Keratinocyte (primary cell): ENCODE data around the gene ADAMTS6. TPM values are rescaled to one million over a fixed set of nuclear protein-coding genes. Genes with fewer than 3 reads are reported as not detected.

Experiments
- DNase-seq: peaks from one replicate; pipeline ENCODE4 v3.0.0-alpha.2; 2011; ENCODE audit warnings: low read depth, missing footprints, low spot score
- FAIRE-seq: peaks from 2 replicates; lab custom pipeline; 2011; peaks lifted over from hg19 to GRCh38; lab: Jason Lieb, UNC
- H2AFZ ChIP-seq: 2 replicates; pipeline ENCODE4 v1.6.0; 2012; ENCODE audit warnings: low read length, control low read depth, inconsistent platforms; ENCODE audit not compliant: control insufficient read depth
- H3K27ac ChIP-seq: 2 replicates; pipeline ENCODE4 v1.5.1; 2011; ENCODE audit warnings: low read length; ENCODE audit not compliant: control insufficient read depth, insufficient read depth
- H3K27me3 ChIP-seq: 3 replicates; pipeline ENCODE4 v1.6.0; 2011; ENCODE audit warnings: low read length; ENCODE audit not compliant: control insufficient read depth, insufficient read depth; ENCODE audit errors: extremely low read depth
- H3K36me3 ChIP-seq, 2 experiments: 2 replicates in 1 of 2; 3 replicates in 1 of 2; pipeline ENCODE4 v1.5.1; 2011; ENCODE audit warnings: low read length in 2 of 2, mild to moderate bottlenecking in 1 of 2; ENCODE audit not compliant: control insufficient read depth in 2 of 2, insufficient read depth in 2 of 2; ENCODE audit errors: extremely low read depth in 1 of 2
- H3K4me1 ChIP-seq: 3 replicates; pipeline ENCODE4 v1.5.1; 2011; ENCODE audit warnings: low read length; ENCODE audit not compliant: control insufficient read depth, insufficient read depth; ENCODE audit errors: extremely low read depth
- H3K4me2 ChIP-seq: 3 replicates; pipeline ENCODE4 v1.6.0; 2011; ENCODE audit warnings: low read depth, low read length; ENCODE audit not compliant: control insufficient read depth, insufficient read depth; ENCODE audit errors: extremely low read depth
- H3K4me3 ChIP-seq, 3 experiments: fragments of 200-600 bp in 1 of 3; sonication (generic) in 1 of 3; 2 replicates in 2 of 3; 3 replicates in 1 of 3; pipeline ENCODE4 v1.5.1; 2011 to 2016; ENCODE audit warnings: low read length in 3 of 3, mild to moderate bottlenecking in 3 of 3, control low read depth in 2 of 3, inconsistent platforms in 1 of 3, low read depth in 1 of 3, mixed read lengths in 1 of 3, mixed run types in 1 of 3, moderate library complexity in 1 of 3; ENCODE audit not compliant: control insufficient read depth in 2 of 3, insufficient read depth in 2 of 3; ENCODE audit errors: extremely low read depth in 1 of 3
- H3K79me2 ChIP-seq: 2 replicates; pipeline ENCODE4 v1.6.0; 2012; ENCODE audit warnings: low read length; ENCODE audit not compliant: control insufficient read depth, insufficient read depth
- H3K9ac ChIP-seq: 3 replicates; pipeline ENCODE4 v1.6.0; 2011; ENCODE audit warnings: low read length; ENCODE audit not compliant: control insufficient read depth, insufficient read depth; ENCODE audit errors: extremely low read depth
- H3K9me1 ChIP-seq: 3 replicates; pipeline ENCODE4 v1.6.0; 2011; ENCODE audit warnings: low read length; ENCODE audit not compliant: control insufficient read depth, insufficient read depth; ENCODE audit errors: extremely low read depth
- H3K9me3 ChIP-seq: 2 replicates; pipeline ENCODE4 v1.5.1; 2012; ENCODE audit warnings: low read depth, low read length; ENCODE audit not compliant: control insufficient read depth
- H4K20me1 ChIP-seq: 3 replicates; pipeline ENCODE4 v1.6.0; 2011; ENCODE audit warnings: low read length; ENCODE audit not compliant: control insufficient read depth, insufficient read depth; ENCODE audit errors: extremely low read depth
- EZH2 ChIP-seq: IDR thresholded peaks from one replicate; pipeline ENCODE4 v1.6.1; 2012; ENCODE audit warnings: inconsistent platforms, mild to moderate bottlenecking, low read length, moderate library complexity
- dilution Hi-C: fragments of 300-500 bp; cut with MboI; formaldehyde crosslinking; loops from one replicate; pipeline ENCODE4 v1.7.0; 2020; ENCODE audit warnings: low sequenced_read_pairs; ENCODE audit not compliant: extremely low pct_ligation_motif_present
- polyA plus RNA-seq, 5 experiments: library from polyadenylated mRNA; depleted of rRNA in 3 of 5; stranded (reverse) in 3 of 5; stranded (forward) in 1 of 5; unstranded in 1 of 5; fragments of >200 nt; gene quantifications; 1 replicate in 1 of 5; 2 replicates in 3 of 5; 3 replicates in 1 of 5; pipeline versions ENCODE4 v1.2.1 to v1.2.3, GENCODE V29; 2011 to 2012; ENCODE audit warnings: missing spikeins in 2 of 5, low read depth in 1 of 5, low replicate concordance in 1 of 5
- TF ChIP-seq, protein P1 (sequence below), 3 experiments: IDR thresholded peaks in 1 of 3; conservative IDR thresholded peaks in 1 of 3; optimal IDR thresholded peaks in 1 of 3; 2 replicates in 2 of 3; 3 replicates in 1 of 3; pipeline versions ENCODE3 to v1.5.1; 2011; ENCODE audit warnings: low read length in 3 of 3, mild to moderate bottlenecking in 3 of 3, moderate library complexity in 2 of 3, control low read depth in 1 of 3, inconsistent platforms in 1 of 3; ENCODE audit not compliant: insufficient read depth in 2 of 3; ENCODE audit errors: extremely low read depth in 1 of 3

Gene ADAMTS6
- polyA plus RNA-seq, 1 donor (not counting 4 experiments of a cell fraction or from before 2014, with no cell fraction given): 10.9 TPM

DNA sequence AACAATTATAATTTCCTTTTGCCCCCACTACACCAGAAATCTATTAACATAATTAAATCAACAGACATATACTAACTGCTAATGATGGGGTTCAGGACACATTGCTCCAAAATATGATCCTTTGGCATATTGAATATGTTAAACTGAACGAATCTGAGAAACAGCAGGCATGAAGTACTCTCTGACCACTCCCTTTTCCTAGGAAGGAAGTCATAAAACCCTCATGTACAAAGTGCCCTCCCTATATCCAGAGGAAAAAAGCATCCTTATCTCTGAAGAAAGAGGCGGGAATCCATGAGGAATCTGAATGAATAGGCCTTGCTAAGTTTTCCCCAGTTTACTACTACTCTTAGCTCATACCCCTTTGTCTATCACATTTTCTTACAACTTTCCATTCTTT is 67.9 kb downstream of the ADAMTS6 start:
- Histone ChIP-seq H3K36me3 (no peaks in the 10 kb centered on the region), H4K20me1 (no peaks in the 10 kb centered on the region), H3K9ac (no peak overlapping the region), H3K79me2 (peaks cover 2% of the 10 kb centered on the region), H3K4me1 (no peaks in the 10 kb centered on the region), H2AFZ (no peak overlapping the region), H3K4me3 (no peak overlapping the region), H3K27ac (no peak overlapping the region), H3K4me2 (no peak overlapping the region), H3K27me3 (no peaks in the 10 kb centered on the region), H3K9me3 (peaks cover 2% of the 10 kb centered on the region), H3K9me1 (no peaks in the 10 kb centered on the region)
- dilution Hi-C loops: no loop called here
- FAIRE-seq (no peak), DNase-seq (no peak)
- no peak for TF ChIP-seq EZH2
- TF ChIP-seq, protein P1, sequence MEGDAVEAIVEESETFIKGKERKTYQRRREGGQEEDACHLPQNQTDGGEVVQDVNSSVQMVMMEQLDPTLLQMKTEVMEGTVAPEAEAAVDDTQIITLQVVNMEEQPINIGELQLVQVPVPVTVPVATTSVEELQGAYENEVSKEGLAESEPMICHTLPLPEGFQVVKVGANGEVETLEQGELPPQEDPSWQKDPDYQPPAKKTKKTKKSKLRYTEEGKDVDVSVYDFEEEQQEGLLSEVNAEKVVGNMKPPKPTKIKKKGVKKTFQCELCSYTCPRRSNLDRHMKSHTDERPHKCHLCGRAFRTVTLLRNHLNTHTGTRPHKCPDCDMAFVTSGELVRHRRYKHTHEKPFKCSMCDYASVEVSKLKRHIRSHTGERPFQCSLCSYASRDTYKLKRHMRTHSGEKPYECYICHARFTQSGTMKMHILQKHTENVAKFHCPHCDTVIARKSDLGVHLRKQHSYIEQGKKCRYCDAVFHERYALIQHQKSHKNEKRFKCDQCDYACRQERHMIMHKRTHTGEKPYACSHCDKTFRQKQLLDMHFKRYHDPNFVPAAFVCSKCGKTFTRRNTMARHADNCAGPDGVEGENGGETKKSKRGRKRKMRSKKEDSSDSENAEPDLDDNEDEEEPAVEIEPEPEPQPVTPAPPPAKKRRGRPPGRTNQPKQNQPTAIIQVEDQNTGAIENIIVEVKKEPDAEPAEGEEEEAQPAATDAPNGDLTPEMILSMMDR (optimal IDR thresholded peaks at IDR 0.05 in 1 of 3, IDR thresholded peaks at IDR 0.05 in 1 of 3, conservative IDR thresholded peaks at IDR 0.05 in 1 of 3; ENCODE audit: extremely low read depth in 1 of 3, insufficient read depth in 2 of 3, low read length in 3 of 3): no peak

DNA sequence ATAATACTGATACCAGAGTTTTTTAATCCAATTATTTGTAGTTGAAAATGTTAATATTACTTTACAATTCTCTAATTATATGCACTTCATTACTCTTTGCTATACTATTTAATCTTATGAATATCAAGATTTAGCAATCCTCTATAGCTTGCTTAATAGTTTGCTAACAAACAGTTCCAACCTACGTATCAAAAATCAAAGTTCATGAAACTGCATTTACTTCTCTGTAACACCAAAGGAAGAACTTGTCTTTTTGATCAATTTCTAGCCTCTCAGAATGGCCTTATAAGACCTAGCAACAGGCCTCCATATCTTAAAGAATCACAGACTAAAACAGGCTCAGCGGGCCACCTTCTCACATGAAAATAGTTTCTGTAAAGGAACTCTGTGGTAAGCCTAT is 68.9 kb downstream of the ADAMTS6 start:
- Histone ChIP-seq H3K4me2 (no peak overlapping the region), H3K4me1 (no peaks in the 10 kb centered on the region), H3K9me1 (no peaks in the 10 kb centered on the region), H3K9ac (no peak overlapping the region), H3K9me3 (peaks cover 1% of the 10 kb centered on the region), H3K36me3 (no peaks in the 10 kb centered on the region), H3K4me3 (no peak overlapping the region), H3K27ac (no peak overlapping the region), H3K79me2 (peaks cover 2% of the 10 kb centered on the region), H4K20me1 (no peaks in the 10 kb centered on the region), H3K27me3 (no peaks in the 10 kb centered on the region), H2AFZ (no peak overlapping the region)
- DNase-seq (no peak), FAIRE-seq (no peak)
- no peak for TF ChIP-seq EZH2
- TF ChIP-seq, protein P1 (optimal IDR thresholded peaks at IDR 0.05 in 1 of 3, IDR thresholded peaks at IDR 0.05 in 1 of 3, conservative IDR thresholded peaks at IDR 0.05 in 1 of 3; ENCODE audit: extremely low read depth in 1 of 3, insufficient read depth in 2 of 3, low read length in 3 of 3): no peak
- dilution Hi-C loops: no loop called here
